Type B pancreatic cell (in vitro differentiated cells): ENCODE data around the gene TMEM86B. TPM values are rescaled to one million over a fixed set of nuclear protein-coding genes. Genes with fewer than 3 reads are reported as not detected.

Experiments used
- DNase-seq: peaks from one replicate; pipeline ENCODE4 v3.0.0; 2021; ENCODE audit warnings: mixed read lengths; ENCODE audit not compliant: unreplicated experiment; ENCODE audit errors: extremely low spot score
- H3K27ac Mint-ChIP-seq: 2 replicates; pipeline ENCODE4 v1.8.0; 2021; ENCODE audit warnings: mild to moderate bottlenecking, mixed read lengths
- H3K27me3 Mint-ChIP-seq: 2 replicates; pipeline ENCODE4 v1.8.0; 2021; ENCODE audit warnings: mixed read lengths
- H3K36me3 Mint-ChIP-seq: 2 replicates; pipeline ENCODE4 v1.8.0; 2021; ENCODE audit warnings: mixed read lengths
- H3K4me1 Mint-ChIP-seq: one replicate; pipeline ENCODE4 v1.8.0; 2021; ENCODE audit warnings: mixed read lengths; ENCODE audit not compliant: unreplicated experiment
- H3K4me3 Mint-ChIP-seq: 2 replicates; pipeline ENCODE4 v1.8.0; 2021; ENCODE audit warnings: mild to moderate bottlenecking, mixed read lengths
- H3K9me3 Mint-ChIP-seq: 2 replicates; pipeline ENCODE4 v1.8.0; 2021; ENCODE audit warnings: mixed read lengths
- CTCF ChIP-seq: fragments of 200-600 bp; sonication (generic); conservative IDR thresholded peaks from 2 replicates; pipeline ENCODE4 v1.5.0; 2021; ENCODE audit warnings: antibody characterized with exemption, mild to moderate bottlenecking
- total RNA-seq: library from RNA; stranded (reverse); gene quantifications from 2 replicates; pipeline ENCODE4 v1.2.1, GENCODE V29; 2021; ENCODE audit warnings: low replicate concordance

TMEM86B gene
- total RNA-seq, 1 donor from 2014 or later, result 14.4 TPM

GRCh38 chr19:55259540-55260210, 31.1 kb upstream of the TMEM86B start:
- Mint-ChIP-seq H3K9me3 (no peaks in the 10 kb centered on the region), H3K4me1 (peaks cover 26% of the 10 kb centered on the region), H3K36me3 (peaks cover 10% of the 10 kb centered on the region), H3K27me3 (no peaks in the 10 kb centered on the region), H3K27ac (peak overlapping the region; percentile 96), H3K4me3 (peak overlapping the region; percentile 94)
- TF ChIP-seq CTCF, result no peak
- DNase-seq, result no peak

GRCh38 chr19:55258828-55259539, 30.4 kb upstream of the TMEM86B start, which contains the start of gene PPP6R1:
Gene PPP6R1 (minus strand): TSS chr19:55259017. CDS start chr19:55247103, 11,914 bp downstream.
- Mint-ChIP-seq H3K27ac (peak within 1 kb of the TSS; percentile 96), H3K4me3 (peak within 1 kb of the TSS; percentile 97), H3K9me3 (no peaks in the 10 kb centered on the region), H3K4me1 (peaks cover 32% of the 10 kb centered on the region), H3K27me3 (no peaks in the 10 kb centered on the region), H3K36me3 (peaks cover 10% of the 10 kb centered on the region)
- DNase-seq, result peak; percentile 98
- no peak for TF ChIP-seq CTCF

GRCh38 chr19:55258476-55258827, 29.9 kb upstream of the TMEM86B start:
- DNase-seq, result no peak
- Mint-ChIP-seq H3K36me3 (peaks cover 9% of the 10 kb centered on the region), H3K4me1 (peaks cover 37% of the 10 kb centered on the region), H3K27me3 (no peaks in the 10 kb centered on the region), H3K27ac (no peak overlapping the region), H3K4me3 (peak overlapping the region; percentile 94), H3K9me3 (no peaks in the 10 kb centered on the region)
- no peak for TF ChIP-seq CTCF

GRCh38 chr19:55257461-55258420, 29.2 kb upstream of the TMEM86B start:
- H3K9me3 Mint-ChIP-seq, result no peaks in the 10 kb centered on the region
- H3K36me3 Mint-ChIP-seq, result peaks cover 3% of the 10 kb centered on the region
- TF ChIP-seq CTCF, result no peak
- H3K27me3 Mint-ChIP-seq, result no peaks in the 10 kb centered on the region
- no peak for DNase-seq
- H3K4me1 Mint-ChIP-seq, result peaks cover 39% of the 10 kb centered on the region
- H3K27ac Mint-ChIP-seq, result peak overlapping the region; percentile 95
- peak overlapping the region; percentile 97 for H3K4me3 Mint-ChIP-seq
